ENCODE measurements around the gene CLDN6.

- no peak for TF ChIP-seq CTCF (IDR thresholded peaks at IDR 0.05)
- TF ChIP-seq POLR2A (IDR thresholded peaks at IDR 0.05): no peak
These were observed 32.5 kb downstream of the CLDN6 start for GRCh38 chr16:2985462-2985861.

Measured in thyroid gland (tissue), 4 donors.